ENCODE measurements around the gene DYRK4.

Gene DYRK4

DNA sequence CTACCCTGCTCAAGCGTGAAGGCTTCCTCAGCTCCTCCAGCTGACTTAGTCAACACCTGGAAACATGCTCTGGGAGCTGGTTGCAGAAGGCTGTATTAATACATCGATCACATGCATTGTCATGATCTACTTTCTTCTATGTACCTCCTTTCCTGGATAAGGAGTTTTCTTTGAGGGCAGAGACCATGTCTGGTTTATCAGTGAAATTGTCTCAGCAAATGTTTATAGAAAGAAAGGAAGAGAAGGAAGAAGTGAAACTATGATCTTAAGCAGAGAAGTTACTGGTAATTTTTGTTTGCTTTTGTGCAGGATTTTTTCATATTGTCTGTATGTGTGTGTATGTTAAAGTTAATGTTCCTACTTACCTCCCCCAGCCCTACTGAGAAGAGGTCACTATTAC is 4.5 kb downstream of the DYRK4 start:
- DNase-seq = no peak

DNA sequence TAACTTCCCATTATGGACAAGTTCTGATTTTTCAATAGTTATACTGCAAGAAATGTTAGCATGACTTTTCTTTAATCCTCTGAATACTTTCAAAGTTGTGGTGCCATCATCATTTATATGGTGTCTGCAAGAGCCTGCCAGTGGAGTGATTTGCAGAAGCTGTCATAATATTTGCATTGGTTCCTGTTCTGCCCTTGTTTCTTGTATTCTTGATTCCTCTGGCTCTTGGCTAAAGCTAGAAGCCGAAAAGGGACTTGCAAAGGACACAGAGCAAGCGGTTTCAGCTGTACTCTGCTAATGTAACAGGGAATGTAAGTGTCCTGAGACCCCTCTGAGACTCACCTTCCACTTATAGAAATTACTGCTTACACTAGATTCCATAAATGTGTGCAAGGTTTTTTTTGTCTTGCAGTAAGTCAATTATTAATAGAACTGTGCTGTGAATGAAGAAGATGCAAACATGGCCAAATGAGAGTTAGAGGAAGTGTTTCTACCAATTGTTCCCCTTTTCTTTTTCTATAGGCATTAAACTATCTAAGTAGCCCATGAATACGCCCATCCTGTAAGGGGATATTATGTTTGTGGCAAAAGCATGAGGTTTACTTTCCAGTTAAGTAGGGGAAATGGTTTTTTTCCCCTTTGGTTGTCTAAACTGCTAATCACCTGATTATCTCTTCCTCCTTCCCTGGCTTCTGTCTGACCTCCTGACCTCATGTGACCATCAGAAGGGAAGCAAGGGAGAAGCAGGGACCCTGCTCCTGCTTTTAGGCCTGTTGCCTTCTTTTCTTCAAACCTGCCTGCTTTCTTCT is 5.3 kb downstream of the DYRK4 start:
- no peak for DNase-seq

DNA sequence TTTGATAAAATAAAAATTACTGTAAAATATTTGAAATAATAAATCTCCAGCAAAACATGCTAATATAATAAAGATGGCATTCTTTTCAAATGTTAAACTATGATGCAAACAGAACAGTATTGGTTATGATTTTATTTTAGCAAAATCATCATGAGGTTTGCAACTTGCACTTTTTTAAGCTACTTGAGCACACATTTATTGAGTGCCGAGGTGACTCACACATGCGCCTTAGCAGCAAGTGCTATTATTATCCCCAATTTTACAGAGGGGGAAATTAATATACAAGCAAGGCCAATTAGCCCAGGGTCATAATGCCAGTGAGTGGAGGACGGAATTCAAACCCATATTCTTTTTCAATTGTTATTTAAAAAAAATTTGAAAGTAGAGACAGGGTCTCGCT is 7.3 kb downstream of the DYRK4 start:
- no peak for DNase-seq

- no peak for DNase-seq
Observed at GRCh38 chr12:4572680-4573079, 10.7 kb downstream of the DYRK4 start.

GRCh38 chr12:4579305-4580102 is 17.5 kb downstream of the DYRK4 start:
- no peak for DNase-seq

DNA sequence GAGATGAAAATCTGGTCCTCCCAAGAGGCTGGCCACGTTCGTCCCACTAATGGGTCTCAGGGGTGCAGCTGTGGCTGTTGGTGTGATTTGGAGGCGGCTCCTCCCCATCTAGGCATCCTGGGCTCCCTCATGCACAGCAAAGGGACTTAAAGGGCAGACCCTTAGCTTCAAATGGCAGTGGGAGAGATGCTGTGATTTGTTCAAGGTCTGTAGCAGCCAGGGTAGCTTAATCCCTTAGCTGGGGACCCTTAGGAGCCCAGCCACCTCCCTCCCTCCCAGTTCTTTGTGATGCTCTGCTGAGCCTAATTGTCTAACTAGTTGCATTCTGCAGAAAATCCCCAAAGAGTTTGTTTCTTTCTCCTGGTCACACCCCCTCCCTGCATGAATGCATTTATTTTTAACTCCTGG is 18.3 kb downstream of the DYRK4 start:
- DNase-seq = no peak

- DNase-seq = no peak
Observed at GRCh38 chr12:4584281-4584680, 22.3 kb downstream of the DYRK4 start.

DNA sequence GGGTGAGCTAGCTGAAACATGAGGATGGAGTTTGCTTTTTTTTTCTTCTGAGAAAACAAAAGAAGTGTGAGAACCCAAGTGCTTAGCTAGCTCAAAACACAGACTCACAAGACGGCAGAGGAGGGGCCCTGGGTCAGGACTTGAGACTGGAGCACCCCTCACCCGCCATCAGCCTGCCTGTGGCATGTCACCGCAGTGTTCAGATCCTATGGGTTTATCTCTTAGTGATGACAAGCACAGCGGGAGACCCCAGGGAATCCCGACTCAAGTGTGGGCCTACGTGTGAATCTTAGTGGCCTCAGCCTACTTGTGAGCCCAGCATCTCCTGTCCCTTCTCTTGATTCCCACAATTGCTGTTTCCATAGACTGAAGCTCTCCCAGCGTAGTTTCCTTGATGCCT is 22.9 kb downstream of the DYRK4 start:
- DNase-seq = no peak

- no peak for DNase-seq
Observed at GRCh38 chr12:4586500-4586899, 24.5 kb downstream of the DYRK4 start.

DNA sequence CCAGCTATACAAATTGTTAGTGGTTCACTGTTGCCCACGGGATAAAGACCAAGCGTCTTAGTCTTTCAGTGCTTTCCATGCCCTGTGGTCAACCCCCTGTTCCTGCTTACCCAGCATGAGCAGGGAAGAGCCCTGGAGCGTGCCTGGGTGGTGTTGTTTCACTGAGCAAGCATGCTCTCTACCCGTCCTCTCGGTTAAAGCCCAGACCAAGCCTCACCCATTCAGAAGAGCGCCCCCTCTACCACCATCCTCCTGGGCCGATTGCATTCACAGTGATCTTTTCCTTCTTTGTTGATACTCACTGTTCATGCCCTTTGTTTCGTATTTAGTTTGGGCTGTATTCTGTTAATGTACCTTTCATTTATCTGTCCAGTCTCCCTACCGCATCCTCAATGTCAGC is 25.1 kb downstream of the DYRK4 start:
- DNase-seq = no peak

- no peak for DNase-seq
Observed at GRCh38 chr12:4588916-4589315, 26.9 kb downstream of the DYRK4 start.

- DNase-seq = no peak
Observed at GRCh38 chr12:4589941-4590340, 27.9 kb downstream of the DYRK4 start.

DNA sequence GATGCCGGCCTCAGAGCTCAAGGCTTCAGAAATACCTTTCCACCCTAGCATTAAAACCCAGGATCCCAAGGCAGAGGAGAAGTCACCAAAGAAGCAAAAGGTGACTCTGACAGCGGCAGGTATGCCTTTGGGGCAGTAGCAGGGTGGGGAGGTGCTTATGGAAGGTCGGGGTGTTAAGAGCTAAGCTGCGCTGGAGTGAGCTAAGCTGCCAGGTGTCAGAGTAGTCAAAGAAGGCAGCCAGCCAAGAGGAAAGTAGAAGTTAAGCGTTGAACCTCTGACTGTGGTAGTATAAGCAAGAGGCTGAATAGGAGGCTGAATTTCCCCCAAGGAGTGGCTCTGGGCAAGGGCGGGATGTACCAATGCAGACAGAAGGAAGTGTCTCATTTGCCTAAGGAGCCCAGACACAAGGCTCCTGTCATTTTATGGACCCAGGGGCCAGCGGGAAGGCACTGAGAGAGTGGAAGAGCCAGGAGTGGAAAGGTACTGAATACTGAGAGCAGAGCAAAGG is 29.2 kb downstream of the DYRK4 start:
- no peak for DNase-seq

GRCh38 chr12:4595881-4596280 is 33.9 kb downstream of the DYRK4 start:
- DNase-seq = no peak

DNA sequence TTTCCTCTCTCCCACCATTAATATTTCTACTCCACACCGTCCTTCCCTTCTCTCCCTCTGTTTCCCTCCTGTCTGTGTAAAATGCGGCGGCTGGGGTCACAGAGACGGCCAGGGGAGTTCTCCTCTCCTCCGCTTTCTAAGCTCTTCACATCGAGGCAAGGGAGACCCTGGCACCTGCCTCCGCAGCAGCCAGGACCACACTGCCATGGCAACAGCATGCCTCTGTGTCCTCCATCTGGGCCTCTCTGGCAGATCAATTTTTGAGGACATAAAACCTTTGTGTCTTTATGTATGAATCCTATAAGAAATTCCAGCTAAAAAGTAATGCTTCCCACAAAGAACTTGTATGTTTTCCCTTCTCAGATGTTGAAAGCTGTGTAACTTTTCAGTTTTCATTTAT is 41.4 kb downstream of the DYRK4 start:
- DNase-seq = no peak

- no peak for DNase-seq
Observed at GRCh38 chr12:4603946-4604345, 41.9 kb downstream of the DYRK4 start.

DNA sequence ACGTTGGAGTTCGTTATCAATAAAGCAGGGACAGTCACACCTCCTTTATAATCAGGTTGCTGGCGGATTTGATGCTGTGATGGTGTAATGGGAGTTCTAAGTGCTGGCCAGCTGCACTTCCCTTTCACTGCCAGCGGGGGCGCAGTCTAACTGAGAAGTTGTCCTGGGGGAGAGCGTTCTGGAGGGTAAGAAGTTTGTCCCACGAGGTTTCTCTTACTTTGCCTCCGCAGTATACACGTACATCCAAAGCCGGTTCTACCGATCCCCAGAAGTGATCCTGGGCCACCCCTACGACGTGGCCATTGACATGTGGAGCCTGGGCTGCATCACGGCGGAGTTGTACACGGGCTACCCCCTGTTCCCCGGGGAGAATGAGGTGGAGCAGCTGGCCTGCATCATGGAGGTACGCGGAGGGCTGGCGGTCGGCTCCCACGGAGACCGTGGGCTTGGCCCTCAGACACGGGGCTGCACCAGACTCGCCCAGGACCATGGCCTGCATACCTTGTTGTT is 42.7 kb downstream of the DYRK4 start:
- DNase-seq = peak; percentile 62

DNA sequence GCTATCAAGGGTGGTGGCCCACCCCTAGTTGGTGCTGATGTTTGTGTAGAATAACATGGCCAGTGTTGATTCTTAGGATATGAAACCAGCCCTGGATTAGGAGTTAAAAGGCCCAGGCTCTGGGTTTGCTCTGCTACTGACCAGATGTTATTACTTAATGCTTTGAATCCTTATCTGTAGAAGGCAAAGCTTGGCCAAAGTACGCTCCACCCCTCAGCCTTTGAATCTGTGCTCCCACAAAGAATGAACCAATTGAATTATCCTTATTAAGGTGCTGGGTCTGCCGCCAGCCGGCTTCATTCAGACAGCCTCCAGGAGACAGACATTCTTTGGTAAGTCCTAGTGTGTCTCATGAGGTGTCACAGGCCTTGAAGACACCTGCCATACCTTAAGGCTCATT is 45.0 kb downstream of the DYRK4 start:
- DNase-seq = no peak

DNA sequence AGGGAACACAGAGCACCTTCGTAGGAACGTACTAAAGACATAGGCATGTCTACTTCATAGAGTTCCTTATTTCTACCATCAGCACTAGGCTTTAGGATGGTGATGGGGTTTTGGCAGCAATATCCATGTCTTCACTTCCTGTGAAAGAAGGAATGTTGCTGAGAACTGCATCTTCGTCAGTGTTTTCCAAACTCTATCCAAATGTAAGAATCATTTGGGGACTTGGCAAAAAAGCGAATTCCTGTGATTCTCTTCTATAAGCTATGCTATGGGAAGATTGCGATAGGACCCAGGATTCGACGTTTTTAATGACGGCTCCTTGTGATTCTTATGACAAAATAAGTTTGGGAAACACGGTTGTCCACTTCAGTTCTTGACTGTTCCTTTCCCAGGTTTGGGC is 47.1 kb downstream of the DYRK4 start:
- DNase-seq = no peak

DNA sequence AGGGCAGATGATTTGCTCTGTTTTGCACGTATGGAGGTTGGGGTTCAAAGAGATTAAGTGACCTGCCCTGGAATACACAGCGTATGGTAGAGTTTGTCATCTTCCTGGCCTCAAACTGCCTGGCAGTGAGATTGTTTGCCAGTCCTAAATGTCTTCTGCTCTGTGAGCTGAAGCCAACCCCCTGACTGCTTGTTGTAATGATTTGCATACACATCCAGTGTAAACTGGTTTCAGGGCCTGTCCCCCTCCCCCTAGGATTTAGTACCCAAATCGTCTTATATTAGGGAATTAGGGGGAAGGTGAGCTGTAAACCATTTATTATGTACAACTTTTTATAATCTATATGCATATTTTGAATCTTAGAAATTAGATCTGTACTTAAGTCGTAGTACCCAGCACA is 48.5 kb downstream of the DYRK4 start:
- DNase-seq = no peak

DNA sequence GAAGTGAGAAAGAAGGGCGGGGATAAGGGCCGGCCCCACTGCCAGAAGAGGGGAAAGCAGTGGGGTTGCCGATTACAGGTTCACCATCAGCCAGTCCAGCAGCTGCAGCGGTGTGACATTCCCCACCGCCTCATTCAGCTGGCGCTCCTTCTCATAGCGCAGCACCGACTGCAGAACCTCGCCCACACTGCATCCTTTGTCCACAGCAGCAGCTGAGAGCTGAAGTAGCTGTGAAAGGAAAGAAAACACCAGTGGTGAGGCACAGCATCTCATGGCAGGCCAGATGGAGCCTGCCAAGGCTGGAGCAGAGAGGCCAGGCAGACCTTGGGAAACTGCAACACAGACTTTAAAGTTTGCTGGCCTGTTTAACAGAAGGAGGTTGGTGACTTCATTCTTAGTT is 53.7 kb downstream of the DYRK4 start:
- no peak for DNase-seq

DNA sequence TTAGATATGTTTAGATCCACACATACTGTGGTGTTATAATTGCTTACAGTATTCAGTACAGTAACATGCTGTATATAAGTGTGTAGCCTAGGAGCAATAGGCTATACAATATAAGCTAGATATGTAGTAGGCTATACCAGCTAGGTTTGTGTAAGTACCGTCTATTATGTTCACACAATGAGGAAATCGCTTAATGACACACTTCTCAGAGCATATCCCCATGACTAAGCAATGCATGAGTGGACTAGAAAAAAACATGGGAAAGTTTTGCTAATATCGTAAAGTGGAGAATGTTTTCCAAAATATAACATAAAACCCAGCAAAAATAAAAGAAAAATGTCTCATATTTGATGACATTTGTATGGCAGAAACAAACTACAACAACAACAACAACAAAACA is 59.5 kb downstream of the DYRK4 start:
- DNase-seq = no peak

- DNase-seq = no peak
Observed at GRCh38 chr12:4626543-4626942, 64.5 kb downstream of the DYRK4 start.

DNA sequence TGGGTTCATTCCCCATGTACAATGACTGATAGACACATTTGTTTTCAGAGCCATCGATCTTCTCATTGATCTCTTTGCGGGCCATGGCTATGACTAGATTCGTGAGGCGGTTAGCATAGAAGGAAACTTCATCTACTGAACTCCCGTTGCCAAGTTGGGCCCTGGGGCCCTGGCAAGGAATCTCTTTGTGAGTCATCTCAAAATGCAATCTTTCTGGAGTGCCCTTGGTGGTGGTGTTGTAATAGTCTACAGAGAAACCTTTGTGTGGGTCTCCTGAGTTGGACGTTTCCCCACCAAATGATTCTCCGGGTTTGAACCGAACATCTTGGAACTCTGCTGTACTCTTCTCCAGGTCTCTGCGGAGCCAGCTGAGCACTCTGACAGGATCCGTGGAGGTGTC is 66.4 kb downstream of the DYRK4 start:
- DNase-seq = no peak
